ENCODE measurements around the gene SPINK9. TPM values are rescaled to one million over a fixed set of nuclear protein-coding genes. Genes with fewer than 3 reads are reported as not detected.

Gene SPINK9
- total and polyA plus RNA-seq, 2 experiments from 2014 or later = not detected

GRCh38 chr5:148385094-148385493, 49.7 kb downstream of the SPINK9 start (continued):
- TF ChIP-seq REST (IDR thresholded peaks at IDR 0.05; ENCODE audit: unreplicated experiment) = no peak
- TF ChIP-seq NANOG (IDR thresholded peaks at IDR 0.05; ENCODE audit: borderline replicate concordance) = no peak
- no peak for TF ChIP-seq STAT1 (IDR thresholded peaks at IDR 0.05; ENCODE audit: unreplicated experiment)
- no peak for TF ChIP-seq POLR2AphosphoS5 (IDR thresholded peaks at IDR 0.05; ENCODE audit: low read depth)
- no peak for TF ChIP-seq CTCF (conservative IDR thresholded peaks at IDR 0.05; ENCODE audit: low read depth in 2 of 2)
- no peak for TF ChIP-seq EZH2phosphoT487 (IDR thresholded peaks at IDR 0.05; ENCODE audit: unreplicated experiment)

GRCh38 chr5:148386041-148386440, 50.7 kb downstream of the SPINK9 start:
- Histone ChIP-seq H4K20me1 (replicated peaks; ENCODE audit: insufficient read depth) (0 out of 2 replicates have a peak, but pooled peaks cover 4% of the 10 kb centered on the region), H3K4me1 (ENCODE audit: insufficient read depth) (peaks cover 24% of the 10 kb centered on the region; the same call in 1 of the 2 replicates), H3K27me3 (ENCODE audit: insufficient read depth) (no peaks in the 10 kb centered on the region), H2AFZ (no peak overlapping the region), H3K9me2 (ENCODE audit: insufficient read depth) (no peaks in the 10 kb centered on the region), H3K27ac (ENCODE audit: low read depth) (no peak overlapping the region), H3K79me2 (replicated peaks; ENCODE audit: insufficient read depth) (peaks cover 71% of the 10 kb centered on the region), H3F3A (replicated peaks; ENCODE audit: low read depth) (no peaks in the 10 kb centered on the region), H3K4me2 (no peak overlapping the region), H3K4me3 (no peak overlapping the region), H3K36me3 (ENCODE audit: insufficient read depth) (no peaks in the 10 kb centered on the region)
- Mint-ChIP-seq H3K4me1 (peaks cover 24% of the 10 kb centered on the region), H3K4me3 (no peak overlapping the region), H3K27me3 (ENCODE audit: insufficient read depth, low read depth, poor library complexity) (no peaks in the 10 kb centered on the region), H3K27ac (no peak overlapping the region), H3K9me3 (no peaks in the 10 kb centered on the region), H3K36me3 (ENCODE audit: low read depth) (peaks cover 3% of the 10 kb centered on the region; the same call in 1 of the 3 replicates)
- no peak for ATAC-seq
- no peak for DNase-seq (ENCODE audit: low spot score)
- TF ChIP-seq ETS1 (IDR thresholded peaks at IDR 0.05) = no peak
- no peak for TF ChIP-seq STAT1 (IDR thresholded peaks at IDR 0.05; ENCODE audit: unreplicated experiment)
- TF ChIP-seq REST (IDR thresholded peaks at IDR 0.05; ENCODE audit: unreplicated experiment) = no peak
- TF ChIP-seq ZNF462 (CRISPR knock-in tag; IDR thresholded peaks at IDR 0.05) = no peak
- no peak for TF ChIP-seq POLR2AphosphoS5 (IDR thresholded peaks at IDR 0.05; ENCODE audit: low read depth)

Data from GM23338 (cell line).